Vagina (tissue), 2 donors: ENCODE measurements around the gene CCDC138.

Source experiments
- POLR2A ChIP-seq, 2 donors: fragments of 450-650 bp; IDR thresholded peaks; one replicate each; pipeline ENCODE4 v1.6.1; 2017; ENCODE audit warnings: antibody characterized with exemption in 2 of 2, mild to moderate bottlenecking in 2 of 2, moderate library complexity in 2 of 2
- POLR2AphosphoS5 ChIP-seq, 2 donors: sonication (generic); formaldehyde crosslinking; IDR thresholded peaks; one replicate each; pipeline ENCODE4 v1.9.0; 2017; ENCODE audit warnings: antibody characterized with exemption in 2 of 2, mild to moderate bottlenecking in 2 of 2, low read depth in 1 of 2; ENCODE audit not compliant: insufficient read depth in 1 of 2
- TF ChIP-seq, protein P1 (sequence below), 3 experiments: fragments of 450-650 bp in 2 of 3; fragments of 200-600 bp in 1 of 3; sonication (generic) in 1 of 3; IDR thresholded peaks; one replicate each; pipeline ENCODE4 v1.5.1; 2017 to 2019; ENCODE audit warnings: antibody characterized with exemption in 3 of 3, mild to moderate bottlenecking in 2 of 3, moderate library complexity in 2 of 3

DNA sequence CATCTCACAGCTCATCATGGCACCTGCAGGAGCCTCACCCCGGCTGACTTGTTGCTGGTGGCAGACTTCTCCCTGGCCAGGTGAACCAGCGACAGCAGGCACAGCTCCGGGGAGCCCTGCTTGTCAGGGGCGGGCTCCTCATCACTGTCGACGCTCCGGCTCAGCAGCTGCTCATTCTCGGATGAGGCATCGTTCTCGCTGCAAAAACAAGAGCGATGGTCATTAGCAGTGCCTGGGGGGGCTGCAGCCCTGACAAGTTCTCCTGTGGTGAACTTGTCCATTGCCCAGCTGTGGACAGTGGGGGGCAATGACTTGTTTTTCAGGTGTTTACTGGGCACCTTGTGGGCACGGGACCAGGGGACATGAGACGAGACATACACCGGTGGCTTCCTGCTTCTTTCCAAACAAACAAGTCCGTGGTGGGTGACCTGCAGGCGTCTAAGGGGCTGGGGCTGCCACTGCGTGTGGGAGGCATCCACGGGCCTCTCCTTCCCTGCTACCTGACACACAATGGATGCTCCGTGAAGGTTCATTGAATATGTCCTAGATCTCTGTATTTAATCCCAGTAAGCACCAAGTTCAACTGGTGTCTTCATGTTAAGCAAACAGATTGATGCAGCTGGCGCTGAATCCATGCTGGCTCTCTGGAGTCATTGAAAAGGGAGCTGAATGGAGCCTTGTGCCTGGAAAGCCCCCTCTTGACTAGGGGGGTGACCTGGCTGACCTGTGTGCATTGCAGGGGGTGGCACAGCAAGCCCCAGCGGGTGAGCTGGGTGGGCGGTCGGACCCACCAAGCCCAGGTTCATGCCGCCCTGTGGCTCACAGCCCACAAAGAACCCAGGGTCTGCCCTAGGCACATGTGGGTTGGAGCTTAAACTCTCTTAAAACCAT lies 121.5 kb downstream of the CCDC138 start:
- TF ChIP-seq, protein P1, sequence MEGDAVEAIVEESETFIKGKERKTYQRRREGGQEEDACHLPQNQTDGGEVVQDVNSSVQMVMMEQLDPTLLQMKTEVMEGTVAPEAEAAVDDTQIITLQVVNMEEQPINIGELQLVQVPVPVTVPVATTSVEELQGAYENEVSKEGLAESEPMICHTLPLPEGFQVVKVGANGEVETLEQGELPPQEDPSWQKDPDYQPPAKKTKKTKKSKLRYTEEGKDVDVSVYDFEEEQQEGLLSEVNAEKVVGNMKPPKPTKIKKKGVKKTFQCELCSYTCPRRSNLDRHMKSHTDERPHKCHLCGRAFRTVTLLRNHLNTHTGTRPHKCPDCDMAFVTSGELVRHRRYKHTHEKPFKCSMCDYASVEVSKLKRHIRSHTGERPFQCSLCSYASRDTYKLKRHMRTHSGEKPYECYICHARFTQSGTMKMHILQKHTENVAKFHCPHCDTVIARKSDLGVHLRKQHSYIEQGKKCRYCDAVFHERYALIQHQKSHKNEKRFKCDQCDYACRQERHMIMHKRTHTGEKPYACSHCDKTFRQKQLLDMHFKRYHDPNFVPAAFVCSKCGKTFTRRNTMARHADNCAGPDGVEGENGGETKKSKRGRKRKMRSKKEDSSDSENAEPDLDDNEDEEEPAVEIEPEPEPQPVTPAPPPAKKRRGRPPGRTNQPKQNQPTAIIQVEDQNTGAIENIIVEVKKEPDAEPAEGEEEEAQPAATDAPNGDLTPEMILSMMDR (IDR thresholded peaks at IDR 0.05): no peak
- TF ChIP-seq POLR2A (IDR thresholded peaks at IDR 0.05): no peak
- no peak for TF ChIP-seq POLR2AphosphoS5 (IDR thresholded peaks at IDR 0.05; ENCODE audit: insufficient read depth in 1 of 2, low read depth in 1 of 2)
